Sigmoid colon (tissue), 4 donors: Measurements from ENCODE around the gene PSMG4.

Source experiments
- CTCF ChIP-seq, 4 experiments: fragments of 450-650 bp in 3 of 4; fragments of 200-600 bp in 1 of 4; IDR thresholded peaks; one replicate each; pipeline ENCODE4 v1.5.1; 2016 to 2019; ENCODE audit warnings: antibody characterized with exemption in 4 of 4, mild to moderate bottlenecking in 3 of 4, moderate library complexity in 2 of 4
- EP300 ChIP-seq, 4 donors: sonication (generic); formaldehyde crosslinking; IDR thresholded peaks; one replicate each; pipeline ENCODE4 v1.6.1; 2017; ENCODE audit warnings: antibody characterized with exemption in 4 of 4
- POLR2A ChIP-seq, 2 donors: fragments of 450-650 bp; IDR thresholded peaks; one replicate each; pipeline ENCODE4 v1.6.1; 2016; ENCODE audit warnings: antibody characterized with exemption in 2 of 2, mild to moderate bottlenecking in 2 of 2, moderate library complexity in 2 of 2
- POLR2AphosphoS5 ChIP-seq, 4 donors: sonication (generic); formaldehyde crosslinking; IDR thresholded peaks; one replicate each; pipeline ENCODE4 v1.6.1; 2017; ENCODE audit warnings: antibody characterized with exemption in 4 of 4

- no peak for TF ChIP-seq EP300 (IDR thresholded peaks at IDR 0.05)
- no peak for TF ChIP-seq CTCF (IDR thresholded peaks at IDR 0.05)
- no peak for TF ChIP-seq POLR2A (IDR thresholded peaks at IDR 0.05)
- no peak for TF ChIP-seq POLR2AphosphoS5 (IDR thresholded peaks at IDR 0.05)
Measured at GRCh38 chr6:3280091-3280490, 21.3 kb downstream of the PSMG4 start.
